ENCODE results near the gene ARHGEF9.

GRCh38 chrX:63686878-63687714, 97.9 kb downstream of the ARHGEF9 start:
- TF ChIP-seq CTCF (IDR thresholded peaks at IDR 0.05) (peak; percentile 82), YY1 (IDR thresholded peaks at IDR 0.05; ENCODE audit: low read depth) (no peak), ELF1 (IDR thresholded peaks at IDR 0.05) (no peak), RFX5 (IDR thresholded peaks at IDR 0.05; ENCODE audit: low read length) (no peak), EZH2phosphoT487 (IDR thresholded peaks at IDR 0.05; ENCODE audit: borderline replicate concordance, low read depth) (no peak), MXI1 (IDR thresholded peaks at IDR 0.05; ENCODE audit: low read depth, low read length) (no peak), CHD2 (IDR thresholded peaks at IDR 0.05; ENCODE audit: low read length, partially characterized antibody) (no peak), SIN3A (IDR thresholded peaks at IDR 0.05; ENCODE audit: borderline replicate concordance, low read depth, low read length) (no peak), JUND (IDR thresholded peaks at IDR 0.05) (no peak), USF1 (IDR thresholded peaks at IDR 0.05; ENCODE audit: borderline replicate concordance, low read depth) (no peak), ZBTB33 (IDR thresholded peaks at IDR 0.05; ENCODE audit: borderline replicate concordance, low read depth) (no peak), RAD21 (IDR thresholded peaks at IDR 0.05; ENCODE audit: low read length) (peak; percentile 78)
